ENCODE results near the gene VSIR.

The VSIR gene

DNA sequence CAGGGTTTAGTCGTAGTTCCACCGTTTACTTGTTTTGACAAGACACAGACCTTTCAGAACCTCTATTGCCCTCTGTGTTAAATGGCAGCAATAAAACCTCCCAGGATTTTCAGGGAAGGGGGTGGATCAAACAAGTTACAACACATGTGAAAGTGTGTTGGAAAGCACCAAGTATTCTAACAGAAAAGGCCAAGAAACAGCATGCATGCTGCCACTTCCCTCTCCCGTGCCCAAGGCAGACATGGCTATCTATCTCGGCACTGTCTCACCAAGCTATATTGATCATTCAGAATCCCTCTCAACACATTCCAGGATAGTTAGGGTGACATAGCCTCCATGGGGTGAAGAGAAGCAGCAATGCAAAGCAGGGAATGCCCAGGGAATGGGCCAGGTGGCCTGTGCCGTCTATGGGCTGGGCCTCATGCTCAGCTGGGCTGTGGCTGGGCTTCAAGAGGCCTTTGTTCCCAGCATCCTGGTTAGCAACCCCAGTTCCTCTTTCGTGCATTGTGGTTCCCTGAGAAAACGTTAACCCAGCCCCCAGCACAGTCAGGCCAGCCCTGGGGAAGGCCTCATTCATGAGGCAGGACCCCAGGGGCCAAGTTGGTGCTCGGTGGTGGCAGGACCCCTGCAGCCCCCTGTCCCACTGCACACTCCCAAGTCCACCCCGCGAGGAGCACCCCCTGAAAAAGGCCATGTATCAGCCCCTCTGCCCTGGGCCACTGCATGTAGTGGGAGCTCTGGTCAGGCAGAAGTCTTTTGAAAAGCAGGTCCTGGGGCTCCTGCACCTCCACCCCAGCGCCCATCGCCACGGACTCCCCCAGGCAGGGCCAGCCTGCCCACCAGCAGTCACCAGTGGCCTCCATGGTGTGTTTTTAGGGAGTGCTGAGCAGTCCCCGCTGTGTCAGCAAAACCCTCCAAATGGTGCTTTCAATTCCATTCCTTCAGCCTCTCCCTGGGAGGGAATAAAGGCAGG, 25.5 kb downstream of the VSIR start:
- CTCF ChIA-PET = interaction anchor here (0.8 to 4.5 kb wide), 7 partner anchors 10 to 63 kb away, joined by 3 to 24 read pairs (median 4); partner anchors contain the start of gene VSIR
- POLR2A ChIA-PET = interaction anchor here (0.8 kb wide), 1 partner anchor 89 kb away, joined by 4 read pairs; no protein-coding TSS in a partner anchor
- DNase-seq (ENCODE audit: extremely low spot score) = peak; percentile 69
- TF ChIP-seq, protein P1, sequence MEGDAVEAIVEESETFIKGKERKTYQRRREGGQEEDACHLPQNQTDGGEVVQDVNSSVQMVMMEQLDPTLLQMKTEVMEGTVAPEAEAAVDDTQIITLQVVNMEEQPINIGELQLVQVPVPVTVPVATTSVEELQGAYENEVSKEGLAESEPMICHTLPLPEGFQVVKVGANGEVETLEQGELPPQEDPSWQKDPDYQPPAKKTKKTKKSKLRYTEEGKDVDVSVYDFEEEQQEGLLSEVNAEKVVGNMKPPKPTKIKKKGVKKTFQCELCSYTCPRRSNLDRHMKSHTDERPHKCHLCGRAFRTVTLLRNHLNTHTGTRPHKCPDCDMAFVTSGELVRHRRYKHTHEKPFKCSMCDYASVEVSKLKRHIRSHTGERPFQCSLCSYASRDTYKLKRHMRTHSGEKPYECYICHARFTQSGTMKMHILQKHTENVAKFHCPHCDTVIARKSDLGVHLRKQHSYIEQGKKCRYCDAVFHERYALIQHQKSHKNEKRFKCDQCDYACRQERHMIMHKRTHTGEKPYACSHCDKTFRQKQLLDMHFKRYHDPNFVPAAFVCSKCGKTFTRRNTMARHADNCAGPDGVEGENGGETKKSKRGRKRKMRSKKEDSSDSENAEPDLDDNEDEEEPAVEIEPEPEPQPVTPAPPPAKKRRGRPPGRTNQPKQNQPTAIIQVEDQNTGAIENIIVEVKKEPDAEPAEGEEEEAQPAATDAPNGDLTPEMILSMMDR (IDR thresholded peaks at IDR 0.05; ENCODE audit: control extremely low read depth, extremely low read depth, low read depth, missing control alignments) = no peak

- CTCF ChIA-PET = interaction anchor here (0.8 to 4.5 kb wide), 4 partner anchors 10 to 64 kb away, joined by 3 to 24 read pairs (median 3); partner anchors contain the start of gene VSIR
- POLR2A ChIA-PET = no interaction called here
- TF ChIP-seq, protein P1 (IDR thresholded peaks at IDR 0.05; ENCODE audit: control extremely low read depth, extremely low read depth, low read depth, missing control alignments) = no peak
- DNase-seq (ENCODE audit: extremely low spot score) = no peak
These were observed 26.2 kb downstream of the VSIR start for GRCh38 chr10:71747039-71747531.

- ChIA-PET POLR2A (no interaction called here), CTCF (interaction anchor here (1.0 to 4.5 kb wide), 4 partner anchors 13 to 302 kb away, joined by 3 to 24 read pairs (median 3); partner anchors contain the start of gene VSIR)
- no peak for DNase-seq (ENCODE audit: extremely low spot score)
- TF ChIP-seq, protein P1 (IDR thresholded peaks at IDR 0.05; ENCODE audit: control extremely low read depth, extremely low read depth, low read depth, missing control alignments) = no peak
These were observed 26.8 kb downstream of the VSIR start for GRCh38 chr10:71746344-71747037.

DNA sequence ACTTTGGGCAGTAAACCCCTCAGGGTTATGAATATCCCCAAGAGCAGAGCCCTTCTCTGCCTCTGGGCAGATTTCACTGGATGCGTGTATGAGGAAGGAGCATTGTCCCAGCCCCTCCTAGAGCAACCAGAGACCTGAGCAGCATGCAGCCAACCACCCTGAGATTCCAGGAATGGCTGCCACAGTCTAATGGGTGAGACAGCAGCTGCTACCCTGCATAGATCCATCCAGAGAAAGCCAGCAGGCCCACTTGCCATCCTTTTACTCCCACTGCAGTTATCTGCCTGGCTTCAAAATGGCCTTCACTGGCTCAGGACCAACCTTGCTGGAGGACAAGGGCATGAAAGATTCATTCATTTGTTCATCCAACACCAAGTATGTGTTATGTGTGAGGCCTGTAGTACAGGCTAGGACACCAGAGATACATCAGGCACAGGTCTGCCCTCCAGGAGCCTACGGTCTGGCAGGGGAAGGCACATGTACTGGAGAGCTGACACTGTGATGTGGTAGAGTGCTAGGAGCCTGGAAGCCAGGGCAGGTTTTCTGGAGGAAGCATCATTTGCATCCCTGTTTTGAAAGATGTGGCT, 27.6 kb downstream of the VSIR start:
- CTCF ChIA-PET = interaction anchor here (1.0 to 4.5 kb wide), 4 partner anchors 12 to 303 kb away, joined by 3 to 24 read pairs (median 3); partner anchors contain the start of gene VSIR
- no peak for DNase-seq (ENCODE audit: extremely low spot score)
- POLR2A ChIA-PET = no interaction called here
- TF ChIP-seq, protein P1 (IDR thresholded peaks at IDR 0.05; ENCODE audit: control extremely low read depth, extremely low read depth, low read depth, missing control alignments) = no peak

GRCh38 chr10:71744897-71745663, 28.2 kb downstream of the VSIR start:
- ChIA-PET POLR2A (no interaction called here), CTCF (interaction anchor here (1.0 to 4.5 kb wide), 3 partner anchors 12 to 49 kb away, joined by 3 to 24 read pairs (median 3); partner anchors contain the start of gene VSIR)
- TF ChIP-seq, protein P1 (IDR thresholded peaks at IDR 0.05; ENCODE audit: control extremely low read depth, extremely low read depth, low read depth, missing control alignments) = no peak
- DNase-seq (ENCODE audit: extremely low spot score) = no peak

Data from GM10248 (cell line).